ENCODE results near the gene SKA3. TPM values are rescaled to one million over a fixed set of nuclear protein-coding genes. Genes with fewer than 3 reads are reported as not detected.

The SKA3 gene
- total RNA-seq, 4 donors from 2014 or later, result 1.00 to 1.6 (median 1.6) TPM; not detected in 1

- no peak for DNase-seq
- WGBS, 2 donors (ENCODE audit: low coverage in 1 of 2), result 88% methylated on average over 7 of the region's 7 CpGs; no CpG with 5 or more reads in 1 of the 2 donors
- no peaks in the 10 kb centered on the region for H3K36me3 ChIP-seq
- H3K4me3 ChIP-seq, result no peak overlapping the region
- in situ Hi-C loops (cut with MboI; ENCODE audit: low pct_ligation_motif_present in 1 of 4, low pct_unique_long_range_greater_than_20kb in 1 of 4, low sequenced_read_pairs in 3 of 4), result loop anchor here in 2 of 4 donors (25.0 kb wide), 1 partner anchor 378 kb away; no protein-coding TSS in a partner anchor
- no peaks in the 10 kb centered on the region for H3K4me1 ChIP-seq
- TF ChIP-seq POLR2A (IDR thresholded peaks at IDR 0.05), result no peak
- no peak for TF ChIP-seq CTCF (IDR thresholded peaks at IDR 0.05)
- no peak for TF ChIP-seq EP300 (IDR thresholded peaks at IDR 0.05; ENCODE audit: low read depth)
- no peak for TF ChIP-seq POLR2AphosphoS5 (IDR thresholded peaks at IDR 0.05)
- no peaks in the 10 kb centered on the region for H3K27me3 ChIP-seq
- intact Hi-C loops (cut with DNase I; ENCODE audit: low total_unique reads), result no loop called here
- no peak overlapping the region for H3K27ac ChIP-seq
- H3K9me3 ChIP-seq, result no peaks in the 10 kb centered on the region
Measured at GRCh38 chr13:21109168-21109567, 67.2 kb downstream of the SKA3 start.

- H3K27me3 ChIP-seq, result no peaks in the 10 kb centered on the region
- intact Hi-C loops (cut with DNase I; ENCODE audit: low total_unique reads), result no loop called here
- in situ Hi-C loops (cut with MboI; ENCODE audit: low pct_ligation_motif_present in 1 of 4, low pct_unique_long_range_greater_than_20kb in 1 of 4, low sequenced_read_pairs in 3 of 4), result loop anchor here in 2 of 4 donors (25.0 kb wide), 1 partner anchor 381 kb away; no protein-coding TSS in a partner anchor
- no peak overlapping the region for H3K4me3 ChIP-seq
- H3K27ac ChIP-seq, result no peak overlapping the region
- TF ChIP-seq EP300 (IDR thresholded peaks at IDR 0.05; ENCODE audit: low read depth) (no peak), CTCF (IDR thresholded peaks at IDR 0.05) (no peak), POLR2A (IDR thresholded peaks at IDR 0.05) (no peak), POLR2AphosphoS5 (IDR thresholded peaks at IDR 0.05) (no peak)
- DNase-seq, result no peak
- WGBS, 2 donors (ENCODE audit: low coverage in 1 of 2), result 58 to 66% methylated on average over 4 of the region's 4 CpGs
- no peaks in the 10 kb centered on the region for H3K4me1 ChIP-seq
- H3K9me3 ChIP-seq, result no peaks in the 10 kb centered on the region
- no peaks in the 10 kb centered on the region for H3K36me3 ChIP-seq
Measured at GRCh38 chr13:21106089-21106488, 70.3 kb downstream of the SKA3 start.

- in situ Hi-C loops (cut with MboI; ENCODE audit: low pct_ligation_motif_present in 1 of 4, low pct_unique_long_range_greater_than_20kb in 1 of 4, low sequenced_read_pairs in 3 of 4) (loop anchor here in 2 of 4 donors (25.0 kb wide), 1 partner anchor 383 kb away; no protein-coding TSS in a partner anchor), intact Hi-C loops (cut with DNase I; ENCODE audit: low total_unique reads) (no loop called here)
- no peaks in the 10 kb centered on the region for H3K4me1 ChIP-seq
- no peak overlapping the region for H3K4me3 ChIP-seq
- H3K27me3 ChIP-seq, result no peaks in the 10 kb centered on the region
- no peak overlapping the region for H3K27ac ChIP-seq
- DNase-seq, result no peak
- TF ChIP-seq EP300 (IDR thresholded peaks at IDR 0.05; ENCODE audit: low read depth) (no peak), POLR2AphosphoS5 (IDR thresholded peaks at IDR 0.05) (no peak), POLR2A (IDR thresholded peaks at IDR 0.05) (no peak), CTCF (IDR thresholded peaks at IDR 0.05) (no peak)
- WGBS, 2 donors (ENCODE audit: low coverage in 1 of 2), result 94 to 95% methylated on average over 8 to 37 of the region's 37 CpGs
- no peaks in the 10 kb centered on the region for H3K9me3 ChIP-seq
- no peaks in the 10 kb centered on the region for H3K36me3 ChIP-seq
Measured at GRCh38 chr13:21104199-21105019, 71.9 kb downstream of the SKA3 start.

Small RNAs within 50 kb of the gene (small RNA-seq; reads per million reads assigned to genes)
- gene AL158032.1 (0 reads per million in 4 donors), gene RF00086 (0 to 0.12 (median 0) reads per million in 4 donors), gene RF02116 (0 reads per million in 4 donors)

Other genes with a start within 250 kb of the SKA3 start
- 10 to 100 TPM in 3 of 4 donors, 1 to 10 TPM in 1; 8.9 to 15.7 (median 12.5) TPM for gene LATS2, start 115.0 kb downstream of the SKA3 start, total RNA-seq
- gene SAP18, start 36.4 kb downstream of the SKA3 start, total RNA-seq, result 10 to 100 TPM; 24.1 to 53.5 (median 36.2) TPM
- 10 to 100 TPM; 27.0 to 59.7 (median 39.2) TPM for gene MRPL57, start 106 bp upstream of the SKA3 start, total RNA-seq

All from transverse colon (tissue), 4 donors.